HG03342 (cell line): ENCODE measurements around the gene FSIP1.
A peak's percentile ranks its signal among the peaks of the same experiment; 100 is the strongest.
"Not testable (repeated sequence)": the region's sequence is repeated elsewhere in the genome, so short reads cannot be mapped to it uniquely, and the experiment has no call there.

ENCODE experiments used
- ATAC-seq: cut with Tn5 transposase; IDR thresholded peaks from one replicate; pipeline ENCODE4 v1.9.1; 2021; ENCODE audit warnings: mild to moderate bottlenecking, moderate library complexity; ENCODE audit not compliant: unreplicated experiment

FSIP1 gene

GRCh38 chr15:39782441-39783138 lies at the start of gene FSIP1:
TSS of gene FSIP1 (minus strand) at chr15:39782841. CDS start at chr15:39776524, 6,317 bp downstream.
- peak; percentile 94 for ATAC-seq

DNA sequence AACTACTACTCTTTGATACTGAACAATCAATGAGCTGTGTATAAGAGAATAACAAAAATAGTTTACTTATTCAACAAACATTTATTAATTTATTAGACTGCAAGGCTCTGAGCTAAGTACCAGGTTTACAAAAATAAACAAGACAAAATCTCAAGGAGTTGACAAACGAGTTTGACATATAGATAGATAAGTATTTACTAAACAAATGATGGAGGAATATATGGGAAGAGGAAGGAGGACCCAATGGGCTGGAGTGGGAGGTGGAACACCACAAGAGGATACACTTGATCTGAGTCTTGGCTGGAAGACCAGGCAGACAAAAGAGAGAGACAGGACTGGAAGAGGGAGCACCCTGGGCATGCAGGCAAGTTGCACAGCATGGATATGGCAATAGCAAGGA lies 47.5 kb upstream of the FSIP1 start:
- ATAC-seq = no peak

- no peak for ATAC-seq
These were observed 45.8 kb upstream of the FSIP1 start for GRCh38 chr15:39828374-39828931.

DNA sequence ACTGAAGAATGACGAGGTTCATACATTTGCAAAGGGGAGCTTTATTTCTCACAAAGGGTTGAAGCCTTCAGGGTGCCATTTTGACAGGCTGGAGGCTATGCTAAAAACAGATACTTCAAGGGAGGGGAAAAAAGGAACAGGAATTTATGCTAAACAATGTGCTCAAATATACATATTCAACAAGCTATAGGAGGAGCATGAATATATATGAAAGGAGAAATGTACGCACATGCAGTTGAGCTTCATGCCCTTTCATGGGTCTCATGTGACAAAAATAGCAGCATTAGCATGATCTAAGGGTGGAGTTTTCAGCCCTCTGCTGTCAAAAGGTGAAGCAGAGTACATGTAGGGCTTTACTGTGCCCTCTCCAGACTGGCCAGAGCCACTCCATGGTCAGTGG lies 44.3 kb upstream of the FSIP1 start:
- no peak for ATAC-seq

- no peak for ATAC-seq
These were observed 41.0 kb upstream of the FSIP1 start for GRCh38 chr15:39823634-39824033.

GRCh38 chr15:39820050-39820602 lies 37.5 kb upstream of the FSIP1 start:
- no peak for ATAC-seq

- ATAC-seq = no peak
These were observed 36.9 kb upstream of the FSIP1 start for GRCh38 chr15:39819533-39819932.

GRCh38 chr15:39817892-39818291 lies 35.3 kb upstream of the FSIP1 start:
- ATAC-seq = no peak

DNA sequence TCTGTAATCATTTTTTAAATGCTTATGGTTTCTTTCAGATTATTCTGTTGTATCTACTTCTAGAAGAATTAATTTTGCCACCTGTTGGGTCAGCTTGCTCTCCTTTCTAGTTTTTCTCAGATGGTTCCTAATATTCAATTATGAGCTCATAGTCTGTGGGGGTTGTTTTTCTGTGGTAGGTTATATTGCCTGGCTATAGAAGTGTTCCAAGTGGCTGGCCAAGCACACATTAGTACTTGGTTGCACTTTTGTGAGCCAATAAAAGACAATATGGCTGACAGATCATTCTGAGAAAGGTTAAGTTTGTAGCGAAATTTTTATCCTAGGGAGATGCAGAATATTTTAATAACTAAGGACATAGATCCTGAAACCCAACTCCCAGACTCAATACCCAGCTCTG lies 31.8 kb upstream of the FSIP1 start:
- ATAC-seq = no peak

DNA sequence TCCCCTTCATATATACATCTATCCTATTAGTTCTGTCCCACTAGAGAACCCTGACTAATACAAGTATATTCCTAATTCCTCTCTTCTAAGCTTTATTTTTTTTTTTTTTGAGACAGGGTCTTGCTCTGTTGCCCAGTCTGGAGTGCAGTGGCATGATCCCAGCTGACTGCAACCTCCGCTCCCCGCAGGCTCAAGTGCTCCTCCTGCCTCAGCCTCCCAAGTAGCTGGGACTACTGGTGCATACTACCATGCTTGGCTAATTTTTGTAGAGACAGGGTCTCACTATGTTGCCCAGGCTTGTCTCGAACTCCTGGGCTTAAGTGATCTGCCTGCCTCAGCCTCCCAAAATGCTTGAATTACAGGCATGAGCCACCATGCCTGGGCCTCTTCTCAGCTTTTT lies 30.0 kb upstream of the FSIP1 start:
- ATAC-seq = not testable (repeated sequence)

DNA sequence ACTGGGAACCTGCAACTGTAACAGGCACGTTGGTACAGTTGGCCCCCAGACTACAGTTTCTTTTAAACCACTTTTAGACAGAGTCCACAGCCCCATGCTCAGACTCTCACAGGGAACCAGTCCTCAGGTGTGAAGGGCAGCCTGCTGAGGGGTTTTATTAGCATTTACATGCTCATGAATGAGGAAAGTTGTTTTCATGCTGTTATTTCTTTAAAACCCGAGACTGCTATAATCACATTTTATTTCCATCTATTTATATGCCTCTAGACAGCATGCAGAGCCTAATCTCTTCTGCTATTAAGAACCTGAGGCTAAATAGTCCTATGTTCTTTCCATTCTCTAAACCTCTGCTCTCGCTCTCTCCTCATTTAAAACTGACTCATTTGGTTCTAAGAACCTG lies 26.3 kb upstream of the FSIP1 start:
- no peak for ATAC-seq

GRCh38 chr15:39807791-39808190 lies 25.1 kb upstream of the FSIP1 start:
- ATAC-seq = no peak

DNA sequence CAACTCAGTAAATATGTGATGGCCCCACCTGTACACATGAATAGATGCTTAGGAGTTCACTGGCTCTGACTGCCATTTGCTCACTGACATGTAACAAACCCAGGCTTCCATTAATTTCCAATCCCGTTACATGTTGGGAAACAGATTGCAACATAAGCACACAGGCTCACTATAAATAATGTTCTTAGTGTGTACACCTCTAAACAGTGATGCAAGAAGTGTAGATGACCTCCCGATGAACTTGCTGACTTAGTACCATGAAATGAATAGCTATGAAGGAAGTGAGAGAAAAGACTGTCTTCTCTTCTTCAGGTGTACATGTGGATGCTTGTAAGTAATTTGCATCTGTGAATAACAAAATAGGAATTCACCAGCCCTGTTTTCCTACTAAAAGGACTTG lies 21.4 kb upstream of the FSIP1 start:
- ATAC-seq = no peak

- no peak for ATAC-seq
These were observed 20.4 kb upstream of the FSIP1 start for GRCh38 chr15:39803016-39803415.

DNA sequence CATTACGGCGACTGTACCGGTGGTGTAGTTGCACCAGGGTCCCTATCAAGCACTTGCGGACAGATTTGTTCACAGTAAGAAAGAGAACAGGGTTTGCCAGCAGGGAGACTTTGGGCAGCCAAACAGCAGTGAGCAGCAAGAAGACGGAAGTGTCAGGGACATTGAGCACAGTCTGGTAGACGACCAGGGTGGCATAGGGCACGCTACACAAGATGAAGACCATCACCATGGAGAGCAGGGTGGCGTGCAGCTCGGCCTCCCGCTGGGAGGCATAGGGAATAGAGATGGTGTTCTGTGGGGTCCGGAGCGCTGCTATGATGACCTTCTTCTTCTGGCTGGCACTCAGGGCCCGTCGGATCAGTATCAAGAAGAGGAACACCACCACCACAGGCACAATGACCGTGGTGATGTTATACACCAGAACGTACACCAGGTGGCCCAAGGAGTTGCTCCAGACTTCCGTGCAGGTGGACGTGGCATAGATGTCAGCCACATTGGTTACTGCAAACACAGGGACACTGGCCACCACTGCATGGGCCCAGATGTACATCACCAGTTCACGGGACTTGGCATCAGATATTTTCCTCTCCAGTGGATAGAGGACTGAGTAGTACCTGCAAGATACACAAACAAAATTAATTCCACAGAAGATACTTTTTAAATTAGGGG lies 19.1 kb upstream of the FSIP1 start:
- peak; percentile 64 for ATAC-seq

DNA sequence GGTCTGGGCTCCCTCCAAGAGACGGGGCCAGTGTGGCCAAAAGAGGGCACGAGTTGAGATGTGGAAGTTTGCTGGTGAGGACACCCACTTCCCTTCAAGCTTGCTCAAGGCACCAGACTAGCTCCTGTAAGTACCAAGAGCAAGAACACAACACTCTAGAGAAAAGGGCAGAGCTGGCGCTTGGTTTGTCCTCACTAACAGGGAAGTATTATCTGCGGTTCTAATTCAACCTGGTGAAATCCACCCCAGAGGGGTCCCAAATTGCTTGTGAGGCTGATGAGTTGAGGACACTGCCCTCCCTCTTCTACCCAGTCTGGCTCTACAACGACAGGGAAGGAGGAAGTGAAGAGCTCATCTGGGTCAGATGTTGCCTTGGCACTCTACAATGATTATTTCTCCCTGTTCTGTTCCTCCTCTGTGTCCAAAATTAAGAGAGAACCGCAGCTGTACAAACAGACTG lies 16.9 kb upstream of the FSIP1 start:
- ATAC-seq = no peak

GRCh38 chr15:39798382-39798781 lies 15.7 kb upstream of the FSIP1 start:
- no peak for ATAC-seq

GRCh38 chr15:39797407-39797806 lies 14.8 kb upstream of the FSIP1 start:
- no peak for ATAC-seq

GRCh38 chr15:39796601-39797000 lies 14.0 kb upstream of the FSIP1 start:
- no peak for ATAC-seq

DNA sequence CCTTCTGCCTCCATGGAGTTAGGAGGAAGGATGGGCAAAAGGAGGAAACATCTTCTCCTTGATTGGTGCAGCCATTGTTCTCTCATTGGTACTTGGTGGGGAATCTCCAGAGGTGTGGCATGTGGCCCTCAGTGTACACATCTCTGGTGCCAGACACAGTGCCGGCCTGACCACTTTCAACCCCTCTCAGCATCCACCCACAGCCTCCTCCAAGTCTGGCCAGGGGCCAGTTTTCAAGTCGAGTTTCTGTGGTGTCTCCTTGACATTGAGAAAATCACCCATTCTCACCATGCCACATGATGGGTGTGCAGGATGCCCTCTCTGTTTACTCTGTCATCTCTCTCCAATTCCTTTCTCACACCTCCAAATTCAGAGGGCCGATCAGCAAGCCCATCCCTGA lies 12.8 kb upstream of the FSIP1 start:
- ATAC-seq = no peak

GRCh38 chr15:39794954-39795353 lies 12.3 kb upstream of the FSIP1 start:
- ATAC-seq = no peak

DNA sequence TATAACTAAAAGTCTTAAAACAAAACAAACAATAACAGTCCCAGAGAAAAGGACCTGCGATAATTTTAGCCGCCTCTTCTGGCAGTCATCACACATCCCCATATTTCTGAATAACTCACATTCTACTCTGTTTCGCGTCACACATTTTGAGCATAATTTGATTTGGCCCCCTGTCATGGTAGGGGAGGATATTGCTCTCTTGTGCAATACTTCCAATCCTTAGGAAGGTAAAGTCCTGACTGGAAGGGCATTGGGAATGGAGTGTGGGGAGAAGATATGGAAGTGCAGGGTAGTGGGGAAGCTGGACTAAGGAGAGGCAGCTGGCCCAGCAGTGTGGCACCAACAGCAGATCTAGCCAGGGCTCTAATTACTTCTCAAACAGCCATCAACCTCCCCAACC lies 11.3 kb upstream of the FSIP1 start:
- no peak for ATAC-seq
